Measurements from ENCODE around the gene SLC36A4. TPM values are rescaled to one million over a fixed set of nuclear protein-coding genes. Genes with fewer than 3 reads are reported as not detected.

SLC36A4 gene
- total RNA-seq, 1 donor = 18.1 TPM

- no peak for DNase-seq (ENCODE audit: insufficient read length, low spot score, missing footprints)
- no peaks in the 10 kb centered on the region for H3K4me1 ChIP-seq (ENCODE audit: insufficient read depth, low read length)
- H3K36me3 ChIP-seq (ENCODE audit: insufficient read depth, low read length) = no peaks in the 10 kb centered on the region
- peaks cover 4% of the 10 kb centered on the region for H3K27me3 ChIP-seq (ENCODE audit: insufficient read depth, low read length)
- H3K79me2 ChIP-seq (ENCODE audit: insufficient read depth, low read length) = no peaks in the 10 kb centered on the region
- no peak overlapping the region for H3K27ac ChIP-seq (ENCODE audit: low read depth, low read length)
- no peaks in the 10 kb centered on the region for H3K9me3 ChIP-seq (ENCODE audit: low read depth, low read length)
- no peaks in the 10 kb centered on the region for H4K20me1 ChIP-seq (ENCODE audit: insufficient read depth, low read length)
- no peak overlapping the region for H3K4me3 ChIP-seq (ENCODE audit: insufficient read depth, low read length)
- no peak overlapping the region for H3K4me2 ChIP-seq (ENCODE audit: insufficient read depth, low read length)
- no peak overlapping the region for H2AFZ ChIP-seq (ENCODE audit: low read length)
- no peak for TF ChIP-seq CTCF (IDR thresholded peaks at IDR 0.05; ENCODE audit: extremely low read depth, low read depth, low read length)
These were observed 18.8 kb upstream of the SLC36A4 start for GRCh38 chr11:93216511-93217101.

- H3K9me3 ChIP-seq (ENCODE audit: low read depth, low read length) = no peaks in the 10 kb centered on the region
- no peak overlapping the region for H3K27ac ChIP-seq (ENCODE audit: low read depth, low read length)
- no peaks in the 10 kb centered on the region for H3K36me3 ChIP-seq (ENCODE audit: insufficient read depth, low read length)
- no peaks in the 10 kb centered on the region for H4K20me1 ChIP-seq (ENCODE audit: insufficient read depth, low read length)
- H2AFZ ChIP-seq (ENCODE audit: low read length) = no peak overlapping the region
- H3K4me3 ChIP-seq (ENCODE audit: insufficient read depth, low read length) = no peak overlapping the region
- no peaks in the 10 kb centered on the region for H3K79me2 ChIP-seq (ENCODE audit: insufficient read depth, low read length)
- no peaks in the 10 kb centered on the region for H3K4me1 ChIP-seq (ENCODE audit: insufficient read depth, low read length)
- no peak for DNase-seq (ENCODE audit: insufficient read length, low spot score, missing footprints)
- no peaks in the 10 kb centered on the region for H3K27me3 ChIP-seq (ENCODE audit: insufficient read depth, low read length)
- TF ChIP-seq CTCF (IDR thresholded peaks at IDR 0.05; ENCODE audit: extremely low read depth, low read depth, low read length) = no peak
- no peak overlapping the region for H3K4me2 ChIP-seq (ENCODE audit: insufficient read depth, low read length)
These were observed 15.8 kb upstream of the SLC36A4 start for GRCh38 chr11:93213622-93214021.

GRCh38 chr11:93212094-93212493 is 14.3 kb upstream of the SLC36A4 start:
- Histone ChIP-seq H3K27ac (ENCODE audit: low read depth, low read length) (no peak overlapping the region), H3K4me1 (ENCODE audit: insufficient read depth, low read length) (no peaks in the 10 kb centered on the region)
- no peak for DNase-seq (ENCODE audit: insufficient read length, low spot score, missing footprints)

GRCh38 chr11:93209466-93209865 is 11.7 kb upstream of the SLC36A4 start:
- H3K27me3 ChIP-seq (ENCODE audit: insufficient read depth, low read length) = no peaks in the 10 kb centered on the region
- H3K27ac ChIP-seq (ENCODE audit: low read depth, low read length) = no peak overlapping the region
- H2AFZ ChIP-seq (ENCODE audit: low read length) = no peak overlapping the region
- no peaks in the 10 kb centered on the region for H3K9me3 ChIP-seq (ENCODE audit: low read depth, low read length)
- H3K79me2 ChIP-seq (ENCODE audit: insufficient read depth, low read length) = no peaks in the 10 kb centered on the region
- H3K4me2 ChIP-seq (ENCODE audit: insufficient read depth, low read length) = no peak overlapping the region
- no peak for TF ChIP-seq CTCF (IDR thresholded peaks at IDR 0.05; ENCODE audit: extremely low read depth, low read depth, low read length)
- H3K36me3 ChIP-seq (ENCODE audit: insufficient read depth, low read length) = no peaks in the 10 kb centered on the region
- no peaks in the 10 kb centered on the region for H3K4me1 ChIP-seq (ENCODE audit: insufficient read depth, low read length)
- DNase-seq (ENCODE audit: insufficient read length, low spot score, missing footprints) = no peak
- H4K20me1 ChIP-seq (ENCODE audit: insufficient read depth, low read length) = no peaks in the 10 kb centered on the region
- no peak overlapping the region for H3K4me3 ChIP-seq (ENCODE audit: insufficient read depth, low read length)

More at GRCh38 chr11:93212094-93212493, 14.3 kb upstream of the SLC36A4 start:
- Histone ChIP-seq H3K9me3 (ENCODE audit: low read depth, low read length) (no peaks in the 10 kb centered on the region), H4K20me1 (ENCODE audit: insufficient read depth, low read length) (no peaks in the 10 kb centered on the region), H3K27me3 (ENCODE audit: insufficient read depth, low read length) (no peaks in the 10 kb centered on the region), H3K4me3 (ENCODE audit: insufficient read depth, low read length) (no peak overlapping the region), H3K79me2 (ENCODE audit: insufficient read depth, low read length) (no peaks in the 10 kb centered on the region), H3K4me2 (ENCODE audit: insufficient read depth, low read length) (no peak overlapping the region), H2AFZ (ENCODE audit: low read length) (no peak overlapping the region), H3K36me3 (ENCODE audit: insufficient read depth, low read length) (no peaks in the 10 kb centered on the region)
- no peak for TF ChIP-seq CTCF (IDR thresholded peaks at IDR 0.05; ENCODE audit: extremely low read depth, low read depth, low read length)

Data from osteoblast (primary cell).